ENCODE measurements around the gene NPY5R. TPM values are rescaled to one million over a fixed set of nuclear protein-coding genes. Genes with fewer than 3 reads are reported as not detected.

NPY5R gene
- not detected in 2 replicates for total RNA-seq

GRCh38 chr4:163343604-163344146 lies at the start of gene NPY5R:
Gene NPY5R (plus strand): TSS chr4:163343892. CDS start chr4:163350274, 6,382 bp downstream.
- Mint-ChIP-seq H3K9me3 (no peaks in the 10 kb centered on the region), H3K4me3 (no peak within 1 kb of the TSS), H3K36me3 (ENCODE audit: low read depth) (no peaks in the 10 kb centered on the region), H3K27me3 (peaks cover 31% of the 10 kb centered on the region), H3K4me1 (peaks cover 4% of the 10 kb centered on the region), H3K27ac (no peak within 1 kb of the TSS)
- no peak for TF ChIP-seq CTCF (IDR thresholded peaks at IDR 0.05)
- ATAC-seq (ENCODE audit: low read depth) (no peak), DNase-seq (no peak)
- intact Hi-C loops (cut with micrococcal nuclease): no loop called here
- ChIA-PET CTCF (interaction anchor here (1.5 kb wide), 1 partner anchor 11 kb away, joined by 3 read pairs; the partner anchor contains the start of gene NPY1R), POLR2A (no interaction called here)

- intact Hi-C loops (cut with micrococcal nuclease): no loop called here
- ATAC-seq (ENCODE audit: low read depth) (no peak), DNase-seq (no peak)
- TF ChIP-seq CTCF (IDR thresholded peaks at IDR 0.05): no peak
- no peaks in the 10 kb centered on the region for H3K9me3 Mint-ChIP-seq
- no peak overlapping the region for H3K27ac Mint-ChIP-seq
- H3K27me3 Mint-ChIP-seq: peaks cover 4% of the 10 kb centered on the region
- ChIA-PET CTCF (no interaction called here), POLR2A (no interaction called here)
- H3K4me1 Mint-ChIP-seq: no peaks in the 10 kb centered on the region
- no peaks in the 10 kb centered on the region for H3K36me3 Mint-ChIP-seq (ENCODE audit: low read depth)
- H3K4me3 Mint-ChIP-seq: no peak overlapping the region
Observed at GRCh38 chr4:163295138-163295537, 48.6 kb upstream of the NPY5R start.

- Mint-ChIP-seq H3K4me1 (no peaks in the 10 kb centered on the region), H3K27me3 (no peaks in the 10 kb centered on the region), H3K9me3 (no peaks in the 10 kb centered on the region), H3K36me3 (ENCODE audit: low read depth) (no peaks in the 10 kb centered on the region), H3K4me3 (no peak overlapping the region), H3K27ac (no peak overlapping the region)
- intact Hi-C loops (cut with micrococcal nuclease): no loop called here
- TF ChIP-seq CTCF (IDR thresholded peaks at IDR 0.05): no peak
- ChIA-PET POLR2A (no interaction called here), CTCF (no interaction called here)
- DNase-seq: no peak
- no peak for ATAC-seq (ENCODE audit: low read depth)
Observed at GRCh38 chr4:163300445-163300844, 43.2 kb upstream of the NPY5R start.

- ChIA-PET POLR2A (no interaction called here), CTCF (no interaction called here)
- Mint-ChIP-seq H3K36me3 (ENCODE audit: low read depth) (no peaks in the 10 kb centered on the region), H3K27me3 (peaks cover 3% of the 10 kb centered on the region), H3K4me1 (no peaks in the 10 kb centered on the region), H3K27ac (no peak overlapping the region), H3K9me3 (no peaks in the 10 kb centered on the region), H3K4me3 (no peak overlapping the region)
- TF ChIP-seq CTCF (IDR thresholded peaks at IDR 0.05): no peak
- intact Hi-C loops (cut with micrococcal nuclease): no loop called here
- DNase-seq: no peak
- no peak for ATAC-seq (ENCODE audit: low read depth)
Observed at GRCh38 chr4:163303069-163303468, 40.6 kb upstream of the NPY5R start.

GRCh38 chr4:163309466-163309865 lies 34.2 kb upstream of the NPY5R start:
- H3K27me3 Mint-ChIP-seq: peaks cover 6% of the 10 kb centered on the region
- CTCF ChIA-PET: no interaction called here

More at GRCh38 chr4:163309466-163309865, 34.2 kb upstream of the NPY5R start:
- DNase-seq (no peak), ATAC-seq (ENCODE audit: low read depth) (no peak)
- H3K9me3 Mint-ChIP-seq: peaks cover 2% of the 10 kb centered on the region
- TF ChIP-seq CTCF (IDR thresholded peaks at IDR 0.05): no peak
- intact Hi-C loops (cut with micrococcal nuclease): no loop called here
- POLR2A ChIA-PET: no interaction called here
- H3K27ac Mint-ChIP-seq: no peak overlapping the region
- H3K4me3 Mint-ChIP-seq: no peak overlapping the region
- H3K4me1 Mint-ChIP-seq: no peaks in the 10 kb centered on the region
- H3K36me3 Mint-ChIP-seq (ENCODE audit: low read depth): no peaks in the 10 kb centered on the region

Data from activated B cell treated with CpG ODN at 0.5 μM for 24 hours (primary cell).